Measurements from ENCODE around the gene PRKCI.
"Not testable (repeated sequence)": the region's sequence is repeated elsewhere in the genome, so short reads cannot be mapped to it uniquely, and the experiment has no call there.

Gene PRKCI

GRCh38 chr3:170296703-170297102, 74.5 kb downstream of the PRKCI start:
- no peak for DNase-seq

- DNase-seq, result no peak
These were observed 79.2 kb downstream of the PRKCI start for GRCh38 chr3:170301405-170301804.

GRCh38 chr3:170302008-170302407, 79.8 kb downstream of the PRKCI start:
- no peak for DNase-seq

GRCh38 chr3:170306015-170306414, 83.8 kb downstream of the PRKCI start:
- no peak for DNase-seq

- DNase-seq, result no peak
These were observed 85.6 kb downstream of the PRKCI start for GRCh38 chr3:170307671-170308405.

- no peak for DNase-seq
These were observed 86.8 kb downstream of the PRKCI start for GRCh38 chr3:170309046-170309445.

- no peak for DNase-seq
These were observed 95.7 kb downstream of the PRKCI start for GRCh38 chr3:170317954-170318353.

GRCh38 chr3:170320461-170321121, 98.4 kb downstream of the PRKCI start:
- no peak for DNase-seq

GRCh38 chr3:170321321-170322034, 99.3 kb downstream of the PRKCI start:
- DNase-seq, result no peak

GRCh38 chr3:170322566-170323269, 100.5 kb downstream of the PRKCI start:
- no peak for DNase-seq

GRCh38 chr3:170323331-170323730, 101.1 kb downstream of the PRKCI start:
- DNase-seq, result no peak

GRCh38 chr3:170324962-170325361, 102.7 kb downstream of the PRKCI start:
- no peak for DNase-seq

GRCh38 chr3:170327040-170327808, 105.0 kb downstream of the PRKCI start:
- DNase-seq, result no peak

- DNase-seq, result not testable (repeated sequence)
These were observed 105.8 kb downstream of the PRKCI start for GRCh38 chr3:170327868-170328548.

GRCh38 chr3:170330366-170330765, 108.1 kb downstream of the PRKCI start:
- DNase-seq, result no peak

- DNase-seq, result no peak
These were observed 108.9 kb downstream of the PRKCI start for GRCh38 chr3:170331143-170331542.

GRCh38 chr3:170337420-170337819, 115.2 kb downstream of the PRKCI start:
- no peak for DNase-seq

GRCh38 chr3:170338690-170339340, 116.6 kb downstream of the PRKCI start:
- DNase-seq, result no peak

- DNase-seq, result not testable (repeated sequence)
These were observed 120.0 kb downstream of the PRKCI start for GRCh38 chr3:170342273-170342672.

- DNase-seq, result not testable (repeated sequence)
These were observed 121.6 kb downstream of the PRKCI start for GRCh38 chr3:170343859-170344258.

GRCh38 chr3:170344971-170345370, 122.7 kb downstream of the PRKCI start:
- no peak for DNase-seq
